Stimulated activated CD4-positive, alpha-beta T cell treated with anti-CD3 and anti-CD28 coated beads, Interleukin-15, amount 100 ng/mL, for 1 hour (primary cell): ENCODE measurements around the gene FAM83F.
A peak's percentile ranks its signal among the peaks of the same experiment; 100 is the strongest.
"Not testable (repeated sequence)": the region's sequence is repeated elsewhere in the genome, so short reads cannot be mapped to it uniquely, and the experiment has no call there.

Experiments used
- DNase-seq, 2 donors: peaks; one replicate each; pipeline ENCODE4 v3.0.0-alpha.2; 2020; ENCODE audit warnings: low read depth in 1 of 2, low spot score in 1 of 2

Gene FAM83F

GRCh38 chr22:40014667-40015248, 20.0 kb downstream of the FAM83F start:
- no peak for DNase-seq

- no peak for DNase-seq
These were observed 20.7 kb downstream of the FAM83F start for GRCh38 chr22:40015358-40015976.

GRCh38 chr22:40018051-40018450, 23.3 kb downstream of the FAM83F start:
- no peak for DNase-seq

- DNase-seq, result no peak
These were observed 24.3 kb downstream of the FAM83F start for GRCh38 chr22:40019100-40019499.

- no peak for DNase-seq
These were observed 26.2 kb downstream of the FAM83F start for GRCh38 chr22:40020956-40021355.

- DNase-seq, result no peak
These were observed 26.7 kb downstream of the FAM83F start for GRCh38 chr22:40021401-40022000.

- no peak for DNase-seq
These were observed 27.9 kb downstream of the FAM83F start for GRCh38 chr22:40022536-40023240.

- DNase-seq, result no peak
These were observed 28.6 kb downstream of the FAM83F start for GRCh38 chr22:40023341-40023841.

GRCh38 chr22:40024201-40025061, 29.7 kb downstream of the FAM83F start:
- peak; percentile 27 to 43 for DNase-seq

GRCh38 chr22:40025062-40025379, 30.3 kb downstream of the FAM83F start:
- not testable (repeated sequence) for DNase-seq

- no peak for DNase-seq
These were observed 31.1 kb downstream of the FAM83F start for GRCh38 chr22:40025856-40026255.

GRCh38 chr22:40026641-40027040, 31.9 kb downstream of the FAM83F start:
- DNase-seq, result no peak

GRCh38 chr22:40027191-40028097, 32.7 kb downstream of the FAM83F start:
- no peak for DNase-seq

GRCh38 chr22:40028098-40028425, 33.3 kb downstream of the FAM83F start:
- no peak for DNase-seq

- DNase-seq, result no peak
These were observed 34.6 kb downstream of the FAM83F start for GRCh38 chr22:40029189-40029890.

- no peak for DNase-seq
These were observed 35.4 kb downstream of the FAM83F start for GRCh38 chr22:40030026-40030757.

GRCh38 chr22:40030758-40031095, 36.0 kb downstream of the FAM83F start:
- no peak for DNase-seq

- DNase-seq, result no peak
These were observed 37.2 kb downstream of the FAM83F start for GRCh38 chr22:40031766-40032470.
